Activated CD4-positive, alpha-beta T cell treated with anti-CD3 and anti-CD28 coated beads, Interleukin-2, Interleukin-4, amounts not matched to agents 100 ng/mL and 50 ng/mL, durations not matched to agents 16 hours and 8 hours (primary cell): Measurements from ENCODE around the gene BET1.
"Not testable (repeated sequence)": the region's sequence is repeated elsewhere in the genome, so short reads cannot be mapped to it uniquely, and the experiment has no call there.

Source experiments
- DNase-seq: peaks from one replicate; pipeline ENCODE4 v3.0.0-alpha.2; 2020; ENCODE audit warnings: low spot score

BET1 gene

DNA sequence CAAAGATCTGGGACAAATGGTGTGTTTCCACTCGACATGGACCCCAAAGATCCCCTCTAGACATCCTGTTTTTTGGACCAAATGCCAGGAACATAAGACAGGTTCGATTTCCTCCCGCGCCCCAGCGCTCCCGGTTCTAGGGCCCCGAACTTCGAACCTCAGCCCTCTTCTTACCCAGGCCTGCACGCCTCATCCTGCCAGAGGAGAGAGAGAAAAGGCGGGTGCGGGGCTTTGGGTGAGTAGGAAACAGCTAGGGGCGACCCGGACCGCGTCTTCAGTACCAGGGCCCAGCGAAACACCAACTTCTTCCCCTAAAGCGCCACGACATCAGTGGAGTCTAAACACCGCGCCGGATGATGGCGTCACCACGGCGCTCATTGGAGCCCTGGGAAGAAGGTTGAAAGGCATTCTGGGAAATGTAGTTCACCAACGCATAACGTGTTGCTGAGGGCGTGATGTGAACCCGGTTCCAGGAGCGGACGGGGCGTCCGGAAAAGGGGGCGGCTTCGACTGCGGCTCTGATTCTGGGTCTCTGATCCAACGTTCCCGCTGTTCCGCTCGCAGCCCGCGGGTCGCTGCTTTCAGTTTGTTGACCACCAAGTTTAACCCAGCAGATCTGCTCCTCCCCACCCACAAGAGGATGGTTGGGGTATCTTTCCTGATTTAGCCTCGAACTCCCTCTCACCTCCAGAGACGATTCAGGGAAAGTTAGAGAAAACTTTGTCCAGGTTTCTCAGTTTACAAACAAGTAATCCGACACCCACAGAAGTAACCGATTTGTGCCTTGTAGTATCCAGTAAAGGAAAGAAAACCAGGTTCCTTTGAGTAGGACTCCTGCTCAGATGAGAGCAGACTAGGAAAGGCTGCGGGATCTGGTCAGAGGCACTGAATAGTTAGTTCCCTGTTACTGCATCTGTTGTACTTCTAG is at the start of gene BET1:
BET1 (minus strand) TSS at position 332 of the 928 bp plus-strand sequence; CDS start at position 193, 139 bp downstream.
- DNase-seq, result peak; percentile 93

- DNase-seq, result no peak
Observed at GRCh38 chr7:94053532-94053931, 49.4 kb upstream of the BET1 start.

DNA sequence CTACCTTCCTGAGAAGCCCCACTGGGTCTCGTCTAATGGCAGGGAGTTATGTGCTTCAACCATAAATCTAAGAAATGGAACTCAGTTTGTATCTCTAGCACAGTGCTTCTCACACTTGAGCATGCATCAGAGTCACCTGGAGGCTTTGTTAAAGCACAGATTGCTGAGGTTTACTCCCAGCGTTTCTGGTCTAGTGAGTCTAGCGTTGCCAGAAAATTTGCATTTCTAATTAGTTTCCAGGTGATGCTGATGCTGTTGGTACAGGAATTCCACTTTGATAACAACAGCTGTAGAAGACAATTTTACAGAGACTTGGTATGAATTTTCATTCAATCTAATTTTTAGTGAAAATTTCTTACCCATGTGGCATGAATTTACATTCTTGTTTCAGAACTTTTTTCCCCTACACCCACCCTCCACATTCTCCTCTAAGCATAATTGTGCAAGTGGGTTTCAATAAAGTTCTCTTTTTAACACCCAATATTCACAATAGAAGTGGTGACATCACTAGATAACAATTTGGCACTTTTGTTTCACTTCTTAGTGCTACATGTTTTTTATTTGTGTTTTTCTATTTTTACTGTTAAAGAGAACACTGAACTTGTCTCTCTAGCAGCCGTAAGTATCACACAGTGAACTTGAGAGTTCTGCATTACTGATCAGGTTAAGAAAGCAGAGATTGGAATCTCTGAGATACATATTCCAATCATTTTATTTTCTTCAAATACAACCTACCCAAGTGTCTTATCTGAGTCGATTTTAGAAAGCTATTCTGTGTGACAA is 48.4 kb upstream of the BET1 start:
- no peak for DNase-seq

DNA sequence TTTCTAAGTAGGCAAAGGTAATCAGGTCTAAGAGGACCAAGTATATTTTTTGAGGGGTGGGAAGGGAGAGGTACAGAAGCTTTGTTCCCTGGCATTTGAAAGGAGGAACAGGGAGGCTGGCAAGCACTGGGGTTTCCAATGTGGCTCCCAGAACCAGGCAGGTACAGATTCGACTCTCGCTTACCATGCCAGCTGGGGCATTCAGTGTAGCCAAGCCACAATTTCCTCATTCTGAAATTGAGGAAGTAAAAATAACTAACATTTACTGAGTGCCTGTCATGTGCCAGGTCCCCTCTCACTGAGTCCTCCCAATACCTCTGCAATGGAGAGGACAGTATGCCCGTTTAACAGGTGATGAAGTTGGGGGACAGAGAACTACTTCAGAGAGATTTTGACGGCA is 45.9 kb upstream of the BET1 start:
- no peak for DNase-seq

GRCh38 chr7:94049615-94050014 is 45.5 kb upstream of the BET1 start:
- DNase-seq, result no peak

DNA sequence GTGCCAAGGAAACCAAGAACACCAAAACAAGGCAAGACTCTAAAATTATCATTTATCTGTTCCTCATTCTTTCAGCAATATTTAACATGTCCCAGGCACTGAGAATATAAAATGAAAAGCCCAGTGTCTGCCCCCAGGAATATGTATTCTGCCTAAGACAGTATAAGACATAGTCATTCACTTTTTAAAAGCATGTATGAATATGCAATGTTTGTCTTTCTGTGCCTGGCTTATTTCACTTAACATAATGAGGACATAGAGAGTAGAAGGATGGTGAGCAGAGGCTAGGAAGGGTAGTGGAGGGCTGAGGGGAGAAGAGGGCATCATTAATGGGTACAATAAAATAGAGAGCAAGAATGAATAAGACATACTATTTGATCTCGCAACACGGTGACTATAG is 44.6 kb upstream of the BET1 start:
- no peak for DNase-seq

- DNase-seq, result no peak
Observed at GRCh38 chr7:94047956-94048355, 43.8 kb upstream of the BET1 start.

DNA sequence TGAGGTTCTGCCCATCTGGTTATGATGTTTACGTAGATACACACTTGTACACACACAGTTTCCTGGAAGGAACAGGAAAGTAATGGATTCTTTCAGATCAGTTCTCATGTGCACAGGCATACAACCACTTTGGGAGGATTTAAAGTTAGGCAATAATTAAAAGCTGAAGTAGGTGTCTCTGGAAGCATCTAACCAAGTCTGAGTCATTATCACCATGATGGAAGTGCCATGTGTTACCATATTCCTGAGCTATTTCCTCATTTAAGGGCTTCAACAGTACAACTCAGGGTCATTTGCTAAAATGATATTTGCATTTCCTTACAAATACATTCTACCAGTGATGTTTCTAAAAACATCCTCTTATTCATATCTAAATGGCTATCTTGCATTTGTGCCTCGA is 41.4 kb upstream of the BET1 start:
- no peak for DNase-seq

GRCh38 chr7:94044806-94045205 is 40.7 kb upstream of the BET1 start:
- DNase-seq, result no peak

DNA sequence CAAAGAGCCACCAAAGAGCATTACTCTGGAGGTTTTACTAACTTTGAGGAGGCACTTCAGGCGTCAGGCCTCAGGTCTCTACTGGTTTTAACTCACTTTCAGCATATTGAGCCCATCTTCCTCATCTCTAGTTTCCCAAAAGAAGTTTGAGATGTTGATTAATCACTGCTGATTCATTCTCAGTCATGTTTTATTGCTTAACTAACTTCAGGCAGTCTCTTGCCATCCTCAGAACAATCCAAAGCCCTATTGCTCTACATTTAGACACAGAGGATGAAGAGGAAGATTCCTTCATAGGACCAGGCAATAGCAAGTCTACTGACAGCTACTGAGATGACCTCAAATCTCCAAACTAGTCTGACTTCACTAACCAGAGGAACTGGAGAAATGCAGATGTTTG is 39.1 kb upstream of the BET1 start:
- DNase-seq, result no peak

- DNase-seq, result no peak
Observed at GRCh38 chr7:94042381-94042780, 38.2 kb upstream of the BET1 start.

DNA sequence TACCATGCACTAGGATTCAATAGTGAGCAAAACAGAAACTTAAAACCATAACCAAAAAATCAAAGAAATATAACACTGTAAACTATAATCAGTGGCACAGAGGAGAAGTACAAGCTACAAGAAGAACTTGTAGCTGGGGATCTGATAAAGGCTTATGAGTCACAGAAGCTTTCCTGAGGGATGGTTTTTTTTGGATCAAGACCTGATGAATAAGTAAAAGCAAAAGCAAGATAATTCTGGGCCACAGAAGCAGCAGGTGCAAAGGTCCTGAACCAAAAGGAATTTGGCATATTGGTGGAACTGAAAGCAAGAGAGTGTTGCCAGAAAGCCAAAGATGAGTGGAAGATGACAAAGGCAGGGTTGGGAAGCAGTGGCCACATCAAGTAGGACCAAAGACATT is 37.4 kb upstream of the BET1 start:
- no peak for DNase-seq

DNA sequence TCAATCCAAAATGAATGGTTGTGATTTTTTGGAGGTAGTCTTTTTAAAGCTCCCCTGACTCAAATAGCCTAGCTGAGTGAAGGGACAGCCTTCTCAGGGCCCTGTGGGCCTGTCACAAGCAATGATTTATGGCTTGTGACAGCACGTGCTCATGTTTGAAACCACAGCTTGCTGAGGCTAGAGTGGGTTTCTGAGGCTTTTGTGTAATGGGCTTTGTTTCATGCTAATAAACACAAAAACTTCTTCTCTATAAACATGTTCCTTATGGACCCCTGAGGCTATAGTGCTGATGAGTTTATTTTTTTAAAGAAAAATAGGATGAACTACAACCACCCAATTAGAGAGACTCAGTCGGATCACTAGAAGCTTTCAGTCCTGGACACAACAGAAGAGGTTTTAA is 36.1 kb upstream of the BET1 start:
- no peak for DNase-seq

GRCh38 chr7:94039368-94040035 is 35.3 kb upstream of the BET1 start:
- DNase-seq, result no peak

DNA sequence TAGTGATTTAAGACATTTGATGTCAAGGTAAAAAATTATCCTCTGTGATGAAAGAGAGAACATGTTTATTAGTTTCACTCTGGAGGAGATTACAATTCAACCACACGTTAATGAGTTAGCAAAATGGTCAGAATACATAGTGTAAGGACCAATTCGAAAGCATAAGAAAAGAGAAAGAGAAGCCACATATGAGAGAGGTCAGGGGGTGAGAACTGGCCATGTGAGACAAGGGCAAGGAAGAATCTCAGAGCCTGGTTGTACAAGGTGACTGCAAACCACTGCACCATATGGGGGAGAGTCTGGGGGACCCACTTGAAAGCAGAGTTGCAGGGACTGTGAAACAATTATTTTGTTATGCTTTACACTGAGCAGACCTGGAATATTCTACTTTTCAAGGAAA is 27.7 kb upstream of the BET1 start:
- DNase-seq, result no peak

DNA sequence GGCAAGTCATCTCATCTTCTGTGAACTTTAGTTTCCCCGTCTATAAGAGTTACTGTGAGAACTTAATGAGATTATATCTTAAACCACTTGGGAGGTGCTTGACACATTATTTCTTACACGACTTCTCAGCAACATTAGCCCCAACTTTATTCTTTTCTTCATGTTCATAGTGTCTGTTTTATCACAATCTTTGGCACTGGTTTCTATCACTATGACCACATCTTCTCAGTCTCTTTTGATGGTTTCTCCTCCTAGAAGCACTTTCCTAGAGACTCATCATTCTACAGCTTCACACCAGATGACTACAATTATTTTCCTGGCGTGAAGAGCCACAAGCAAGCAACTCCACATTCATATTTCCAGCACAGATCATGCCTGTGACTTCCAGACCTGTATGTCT is 26.5 kb upstream of the BET1 start:
- DNase-seq, result no peak

DNA sequence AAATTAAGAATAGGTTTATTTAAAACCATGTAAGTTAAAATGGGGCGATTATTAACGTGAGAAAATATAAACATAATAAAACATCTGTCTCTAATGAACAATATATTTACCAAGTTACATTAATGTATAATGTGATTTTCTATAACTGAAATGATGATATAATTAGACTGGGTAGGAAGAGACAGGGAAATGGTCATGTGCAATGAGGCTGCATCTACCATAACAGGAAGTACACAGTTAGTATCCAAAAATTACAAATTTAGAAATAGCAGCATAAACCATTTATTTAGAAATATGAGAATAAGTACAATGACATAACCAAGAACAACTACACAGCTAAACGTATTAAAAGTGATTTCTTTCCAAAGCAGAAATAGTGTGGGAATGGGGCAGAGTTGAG is 25.8 kb upstream of the BET1 start:
- DNase-seq, result no peak

DNA sequence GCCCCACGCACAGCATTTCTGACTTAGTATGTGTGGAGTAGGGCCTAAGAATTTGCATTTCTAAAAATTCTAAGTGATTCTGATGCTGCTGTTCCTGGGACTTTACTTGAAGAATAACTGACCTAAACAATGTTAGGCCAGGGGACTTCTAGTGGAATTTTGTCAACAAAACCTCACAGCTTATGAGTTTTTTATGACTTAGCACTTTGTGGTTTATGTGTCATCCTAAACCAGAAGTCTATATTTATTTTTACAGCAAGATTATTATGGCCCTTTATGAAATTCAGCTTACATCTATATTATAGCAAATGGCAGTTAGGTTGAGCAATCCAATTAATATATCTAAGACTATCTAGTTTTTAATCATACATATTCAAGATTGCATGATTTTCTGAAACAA is 24.6 kb upstream of the BET1 start:
- DNase-seq, result no peak

DNA sequence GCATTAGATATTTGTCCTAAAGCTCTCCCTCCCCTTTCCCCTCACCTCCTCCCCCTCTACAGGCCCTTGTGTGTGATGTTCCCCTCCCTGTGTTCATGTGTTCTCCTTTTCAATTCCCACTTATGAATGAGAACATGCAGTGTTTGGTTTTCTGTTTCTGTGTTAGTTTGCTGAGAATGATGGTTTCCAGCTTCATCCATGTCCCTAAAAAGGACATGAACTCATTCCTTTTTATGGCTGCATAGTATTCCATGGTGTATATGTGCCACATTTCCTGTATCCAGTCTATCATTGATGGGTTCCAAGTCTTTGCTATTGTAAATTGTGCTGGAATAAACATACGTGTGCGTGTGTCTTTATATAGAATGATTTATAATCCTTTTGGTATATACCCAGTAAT is 22.5 kb upstream of the BET1 start:
- DNase-seq, result not testable (repeated sequence)

GRCh38 chr7:94022550-94022949 is 18.4 kb upstream of the BET1 start:
- DNase-seq, result no peak

- no peak for DNase-seq
Observed at GRCh38 chr7:94016786-94017185, 12.6 kb upstream of the BET1 start.

DNA sequence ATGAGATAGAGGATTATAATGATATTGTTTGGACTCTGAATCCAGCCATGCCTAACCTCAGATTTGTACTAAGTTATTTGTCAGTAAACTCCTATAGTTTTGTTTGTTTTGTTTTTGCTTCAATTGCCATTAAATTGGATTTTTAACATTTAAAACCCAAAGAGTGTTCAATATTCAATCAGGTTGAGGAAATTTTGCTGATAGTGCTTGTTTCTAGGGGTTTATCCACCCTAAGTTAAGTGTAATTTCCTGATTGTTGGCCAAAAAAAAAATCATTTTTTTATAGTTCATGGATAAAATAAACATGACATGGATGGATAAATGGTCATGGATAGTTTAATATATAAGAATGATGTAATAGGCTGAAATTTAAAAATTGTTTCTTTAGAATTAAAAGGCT is 11.4 kb upstream of the BET1 start:
- no peak for DNase-seq

DNA sequence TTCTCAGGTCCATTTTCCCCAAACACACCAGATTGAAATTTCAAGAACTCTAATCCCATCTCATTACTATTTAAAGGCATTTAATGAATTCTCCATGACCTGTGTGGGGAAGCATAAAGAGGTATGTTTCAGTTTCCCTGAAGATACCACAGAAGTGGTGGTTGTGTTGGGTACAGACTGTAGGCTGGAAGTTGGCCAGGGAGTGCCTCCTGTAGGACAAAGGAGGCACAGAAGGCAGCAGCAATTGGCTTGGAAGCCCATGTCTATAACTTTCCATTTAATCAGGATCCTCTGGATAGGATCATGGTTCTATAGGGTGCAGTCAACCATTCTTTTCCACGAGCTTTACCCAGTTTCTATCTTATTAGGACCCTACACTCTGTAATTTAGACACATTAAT is 8.6 kb upstream of the BET1 start:
- DNase-seq, result no peak
